NCI-H345 (cell line): Measurements from ENCODE around the gene RBM18.

Experiments used
- DNase-seq: peaks from one replicate; lab custom pipeline; 2025; lab: John Stamatoyannopoulos, UW

The RBM18 gene, protein sequence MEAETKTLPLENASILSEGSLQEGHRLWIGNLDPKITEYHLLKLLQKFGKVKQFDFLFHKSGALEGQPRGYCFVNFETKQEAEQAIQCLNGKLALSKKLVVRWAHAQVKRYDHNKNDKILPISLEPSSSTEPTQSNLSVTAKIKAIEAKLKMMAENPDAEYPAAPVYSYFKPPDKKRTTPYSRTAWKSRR

GRCh38 chr9:122264360-122265148 is at the start of gene RBM18, which contains the start of gene MRRF:
Gene RBM18, minus strand, starts transcription at chr9:122264840. Its CDS starts 3,348 bp downstream, at chr9:122261492.
Gene MRRF, plus strand, starts transcription at chr9:122264882. Its CDS starts 6,010 bp downstream, at chr9:122270892.
- peak; percentile 86 for DNase-seq

GRCh38 chr9:122314165-122314564 is 49.5 kb upstream of the RBM18 start:
- no peak for DNase-seq

GRCh38 chr9:122309861-122310260 is 45.2 kb upstream of the RBM18 start:
- no peak for DNase-seq

DNA sequence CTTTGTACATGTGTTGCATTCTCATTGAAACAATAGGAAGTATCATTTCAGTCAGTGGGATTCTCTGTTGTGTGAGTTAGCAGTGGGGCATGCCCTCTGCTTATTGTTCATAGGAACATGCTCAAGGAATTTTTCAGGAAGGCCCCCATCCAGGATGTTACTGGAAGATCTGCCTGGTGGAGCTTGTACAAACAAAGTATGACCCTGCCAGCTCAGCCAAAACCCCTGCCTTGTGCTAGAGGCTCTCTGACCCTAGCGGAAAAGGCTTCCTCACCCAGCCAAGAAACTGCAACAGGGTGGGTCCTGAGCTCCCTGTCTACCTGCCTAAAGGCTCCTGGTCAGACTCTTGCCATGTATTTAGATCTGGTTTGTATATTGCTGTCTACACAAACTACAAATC is 43.3 kb upstream of the RBM18 start:
- no peak for DNase-seq

DNA sequence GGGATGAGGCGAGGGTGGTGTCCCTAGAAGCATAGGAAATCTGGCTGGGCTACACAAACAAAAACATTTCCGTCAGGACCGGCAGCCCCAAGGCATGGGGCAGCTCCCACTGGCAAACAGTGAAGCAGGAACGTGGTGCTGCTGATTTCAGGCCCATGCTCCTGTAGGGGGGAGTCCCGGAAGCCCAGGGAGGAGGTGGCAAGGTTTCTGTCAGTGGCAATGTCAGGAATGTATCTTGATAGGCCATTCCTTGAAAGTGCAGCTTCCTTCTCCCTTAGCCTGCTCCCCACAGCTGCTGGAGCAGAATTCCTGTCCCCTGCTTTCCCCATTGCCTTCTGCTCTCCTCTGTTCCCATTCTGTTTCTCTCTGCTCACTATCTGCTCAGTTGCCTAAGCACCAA is 42.4 kb upstream of the RBM18 start:
- no peak for DNase-seq

- DNase-seq: no peak
These were observed 37.8 kb upstream of the RBM18 start for GRCh38 chr9:122302237-122303093.

- DNase-seq: no peak
These were observed 32.9 kb upstream of the RBM18 start for GRCh38 chr9:122297512-122297911.

DNA sequence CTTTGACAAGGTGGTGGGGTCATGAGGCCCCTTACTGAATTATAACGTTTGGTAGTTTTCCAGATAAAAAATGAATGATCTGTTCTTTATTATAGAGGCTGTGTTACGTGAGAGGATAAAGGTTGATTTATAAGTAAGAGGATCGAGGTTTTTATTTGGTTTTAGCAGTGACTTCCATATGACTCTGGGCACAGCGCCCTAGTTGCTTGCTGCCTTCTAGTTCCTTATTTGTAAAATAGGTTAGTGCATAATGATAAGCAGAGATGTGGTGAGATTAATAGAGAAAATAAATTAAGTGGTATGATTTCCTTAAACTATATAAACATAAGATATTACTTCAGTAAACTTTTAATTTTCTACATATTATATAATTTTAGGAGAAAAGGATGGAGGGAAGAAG is 29.9 kb upstream of the RBM18 start:
- DNase-seq: no peak

GRCh38 chr9:122291458-122291857 is 26.8 kb upstream of the RBM18 start:
- DNase-seq: no peak

GRCh38 chr9:122287214-122287720 is 22.6 kb upstream of the RBM18 start:
- no peak for DNase-seq

DNA sequence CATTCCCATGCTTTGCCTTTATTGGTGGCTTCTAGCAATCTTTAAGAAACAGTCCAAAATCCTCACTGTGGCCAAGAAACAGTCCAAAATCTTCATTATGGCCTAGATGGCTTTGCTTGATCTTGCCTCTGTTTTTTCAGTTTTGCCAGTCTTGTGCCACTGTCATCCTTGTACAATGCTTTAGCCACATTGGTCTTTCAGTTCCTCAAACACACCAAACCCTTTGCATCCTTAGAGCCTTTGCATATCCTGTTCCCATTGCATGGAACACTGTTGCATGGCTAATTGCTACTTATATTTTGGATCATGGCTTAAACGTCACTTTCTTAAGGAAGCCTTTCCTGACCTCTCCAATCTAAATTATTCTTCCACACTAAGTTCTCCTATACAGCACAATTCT is 22.1 kb upstream of the RBM18 start:
- no peak for DNase-seq

GRCh38 chr9:122281368-122281767 is 16.7 kb upstream of the RBM18 start:
- DNase-seq: no peak

- DNase-seq: no peak
These were observed 12.8 kb upstream of the RBM18 start for GRCh38 chr9:122277285-122277897.

DNA sequence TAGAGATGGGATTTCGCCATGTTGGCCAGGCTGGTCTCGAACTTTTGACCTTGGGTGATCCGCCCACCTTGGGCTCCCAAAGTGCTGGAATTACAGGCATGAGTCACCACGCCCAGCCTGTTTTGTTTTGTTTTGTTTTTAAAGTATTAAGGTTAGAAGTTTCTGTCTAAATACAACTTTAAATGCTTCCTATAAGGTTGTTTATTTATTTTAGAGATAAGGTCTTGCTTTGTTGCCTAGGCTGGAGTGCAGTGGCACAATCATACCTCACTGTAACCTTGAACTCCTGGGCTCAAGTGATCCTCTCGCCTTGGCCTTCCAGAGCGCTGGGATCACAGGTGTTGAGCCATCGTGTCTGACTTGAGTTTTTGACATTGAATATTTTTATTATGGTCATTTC is 11.5 kb upstream of the RBM18 start:
- no peak for DNase-seq

DNA sequence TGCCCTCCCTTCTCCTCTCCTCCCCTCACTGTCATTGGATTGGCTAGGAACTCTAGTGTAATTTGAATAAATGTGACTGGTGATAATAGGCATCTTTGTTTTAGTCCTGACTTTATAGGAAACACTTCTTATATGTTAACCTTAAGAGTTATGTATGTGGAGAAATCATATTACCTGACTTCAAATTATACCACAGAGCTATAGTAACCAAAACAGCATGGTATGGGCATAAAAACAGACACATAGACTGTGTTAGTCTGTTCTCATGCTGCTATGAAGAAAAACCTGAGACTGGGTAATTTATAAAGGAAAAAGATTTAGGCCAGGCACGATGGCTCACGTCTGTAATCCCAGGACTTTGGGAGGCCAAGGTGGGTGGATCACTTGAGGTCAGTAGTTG is 9.4 kb upstream of the RBM18 start:
- no peak for DNase-seq

- no peak for DNase-seq
These were observed 3.6 kb upstream of the RBM18 start for GRCh38 chr9:122268041-122268814.

- DNase-seq: peak; percentile 21
These were observed 692 bp upstream of the RBM18 start for GRCh38 chr9:122265149-122265915.

DNA sequence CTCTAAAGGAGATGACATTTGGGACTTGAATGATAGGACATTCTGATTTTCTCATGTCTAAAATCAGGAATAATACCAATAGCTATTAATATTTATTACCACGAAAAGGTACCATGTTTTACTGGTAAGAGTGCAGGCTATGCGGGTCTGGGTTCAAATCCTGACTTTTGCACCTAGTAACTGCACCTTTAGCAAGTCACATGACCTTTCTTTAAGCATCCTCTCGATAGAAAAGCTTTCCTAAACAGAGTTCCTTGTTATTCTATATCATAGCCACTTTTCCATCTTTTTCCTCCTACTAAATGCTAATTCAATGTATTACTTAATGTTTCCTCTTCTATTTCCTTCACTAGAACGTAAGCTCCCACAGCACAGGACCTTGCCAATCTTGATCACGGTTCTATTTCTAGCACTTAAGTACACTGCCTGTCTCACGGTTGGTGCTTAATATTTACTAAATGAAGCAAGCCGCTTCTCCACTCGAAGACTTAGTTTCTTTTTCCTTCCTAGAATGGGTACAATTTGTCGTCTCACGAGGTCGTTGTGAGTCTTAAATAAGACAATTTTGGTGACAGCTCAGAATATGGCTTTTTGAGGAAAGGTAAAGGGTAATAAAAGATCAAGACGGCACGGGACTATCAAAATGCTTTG is 816 bp downstream of the RBM18 start:
- DNase-seq: no peak

DNA sequence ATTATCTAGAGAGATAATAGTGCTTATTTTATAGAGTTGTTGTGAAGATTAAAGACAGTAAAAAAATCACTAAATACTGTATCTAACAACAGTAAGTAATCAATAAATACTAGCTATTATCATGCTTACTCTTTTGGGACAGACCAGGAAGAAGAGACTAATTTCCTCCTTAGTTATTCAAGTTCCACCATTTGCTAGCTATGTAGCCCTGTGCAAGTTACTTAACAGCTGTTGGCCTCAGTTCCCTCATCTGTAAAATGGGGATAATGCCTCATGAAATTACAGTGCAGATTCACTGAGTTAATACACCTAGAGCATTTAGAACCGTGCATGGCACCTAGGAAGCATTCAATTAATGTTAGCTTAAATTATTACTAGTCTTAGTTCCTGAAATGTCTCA is 2.6 kb downstream of the RBM18 start:
- DNase-seq: no peak

GRCh38 chr9:122261469-122261881 is 3.2 kb downstream of the RBM18 start:
- peak; percentile 39 for DNase-seq
